KOPT-K1 (cell line): ENCODE measurements around the gene DGUOK.

Source experiments
- H3K27ac ChIP-seq: fragments of 200-600 bp; sonication (generic); 2 replicates; pipeline ENCODE4 v1.5.1; 2016; ENCODE audit warnings: antibody characterized with exemption, mild to moderate bottlenecking, low read depth, low read length; ENCODE audit not compliant: poor library complexity, severe bottlenecking
- H3K36me3 ChIP-seq: fragments of 200-600 bp; sonication (generic); 2 replicates; pipeline ENCODE4 v1.5.1; 2017; ENCODE audit warnings: antibody characterized with exemption, mild to moderate bottlenecking, low read length, moderate library complexity; ENCODE audit not compliant: insufficient read depth
- H3K9me3 ChIP-seq: fragments of 200-600 bp; sonication (generic); 2 replicates; pipeline ENCODE4 v1.5.1; 2017; ENCODE audit warnings: antibody characterized with exemption, low read length, mild to moderate bottlenecking; ENCODE audit not compliant: insufficient read depth, poor library complexity, severe bottlenecking

DGUOK gene

DNA sequence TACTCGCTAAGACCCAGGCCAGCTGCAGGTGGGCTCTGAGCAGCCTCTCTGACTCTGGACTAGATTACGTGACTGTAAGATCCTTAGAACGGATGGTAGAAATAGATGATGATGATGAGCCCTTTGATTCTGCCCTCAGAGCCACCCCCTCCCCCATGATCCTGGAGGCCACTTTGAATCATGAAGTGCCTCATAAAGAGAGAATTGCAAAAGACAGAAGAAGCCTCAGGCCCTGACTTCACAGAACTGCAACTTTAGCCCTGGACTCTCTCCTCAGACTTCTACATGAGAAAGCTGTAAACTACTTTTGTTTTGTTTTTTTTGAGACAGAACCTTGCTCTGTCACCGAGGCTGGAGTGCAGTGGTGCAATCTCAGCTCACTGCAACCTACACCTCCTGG lies 42.7 kb downstream of the DGUOK start:
- H3K36me3 ChIP-seq: no peaks in the 10 kb centered on the region
- peak overlapping the region; percentile 78 for H3K27ac ChIP-seq
- no peaks in the 10 kb centered on the region for H3K9me3 ChIP-seq

DNA sequence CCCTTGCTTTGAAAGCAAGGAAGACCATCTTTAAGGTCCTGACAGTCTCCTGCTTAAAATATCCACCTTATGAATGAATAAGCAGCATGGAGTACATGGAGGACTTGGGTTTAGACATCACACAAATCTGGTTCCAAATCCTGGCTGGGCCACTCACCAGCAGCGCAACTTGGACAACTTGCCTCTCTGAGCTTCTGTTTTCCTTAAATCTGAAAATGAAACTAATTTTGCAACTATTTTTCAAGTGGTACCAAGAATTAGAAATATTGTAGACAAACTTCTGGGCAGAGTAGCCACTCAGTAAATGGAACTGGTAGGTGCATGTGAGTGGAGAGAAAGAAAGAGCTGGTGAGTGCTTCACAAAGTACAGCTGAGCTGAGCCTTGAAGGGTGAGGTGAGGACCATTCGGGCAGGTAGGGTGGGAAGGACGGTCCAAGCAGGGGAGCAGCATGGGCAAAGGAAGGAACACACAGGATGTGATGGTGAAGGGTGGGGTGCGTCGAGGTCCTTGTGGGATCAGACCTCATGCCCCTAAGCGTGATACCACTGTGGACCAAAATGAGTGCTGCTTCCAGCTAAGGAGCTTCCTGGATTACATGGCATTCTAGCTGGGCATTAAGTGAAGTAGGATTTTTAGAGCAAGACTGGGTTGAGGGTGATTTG lies 43.6 kb downstream of the DGUOK start:
- H3K27ac ChIP-seq: peak overlapping the region; percentile 78
- no peaks in the 10 kb centered on the region for H3K9me3 ChIP-seq
- H3K36me3 ChIP-seq: no peaks in the 10 kb centered on the region

DNA sequence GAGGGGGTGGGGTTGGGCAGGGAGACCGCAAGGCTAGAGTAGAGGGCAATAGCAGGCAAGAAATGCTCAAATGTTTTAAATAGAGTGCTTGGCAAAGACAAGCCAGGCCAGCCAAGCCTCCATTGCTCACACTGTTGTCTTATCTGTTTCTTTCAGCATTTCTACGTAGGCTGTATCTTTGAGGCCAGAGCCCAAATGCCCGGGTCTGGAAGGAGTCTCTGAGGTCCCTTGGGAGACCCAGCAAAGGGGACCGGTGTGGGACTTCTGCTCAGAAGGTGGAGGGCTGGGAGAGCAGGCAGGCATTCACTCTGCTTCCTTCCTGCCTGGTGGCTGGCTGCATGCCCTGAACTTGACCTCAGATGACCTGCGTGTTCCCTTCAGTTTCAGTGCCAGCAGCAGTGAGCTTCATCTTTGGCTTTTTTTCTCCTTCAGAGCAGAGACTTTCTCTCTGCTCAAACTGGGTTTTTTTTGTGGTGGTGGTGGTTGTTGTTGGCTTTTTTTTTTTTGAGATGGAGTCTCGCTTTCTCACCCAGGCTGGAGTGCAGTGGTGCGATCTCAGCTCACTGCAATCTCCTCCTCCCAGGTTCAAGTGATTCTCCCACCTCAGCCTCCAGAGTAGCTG lies 44.3 kb downstream of the DGUOK start:
- Histone ChIP-seq H3K9me3 (no peaks in the 10 kb centered on the region), H3K36me3 (no peaks in the 10 kb centered on the region), H3K27ac (peak overlapping the region; percentile 78)

DNA sequence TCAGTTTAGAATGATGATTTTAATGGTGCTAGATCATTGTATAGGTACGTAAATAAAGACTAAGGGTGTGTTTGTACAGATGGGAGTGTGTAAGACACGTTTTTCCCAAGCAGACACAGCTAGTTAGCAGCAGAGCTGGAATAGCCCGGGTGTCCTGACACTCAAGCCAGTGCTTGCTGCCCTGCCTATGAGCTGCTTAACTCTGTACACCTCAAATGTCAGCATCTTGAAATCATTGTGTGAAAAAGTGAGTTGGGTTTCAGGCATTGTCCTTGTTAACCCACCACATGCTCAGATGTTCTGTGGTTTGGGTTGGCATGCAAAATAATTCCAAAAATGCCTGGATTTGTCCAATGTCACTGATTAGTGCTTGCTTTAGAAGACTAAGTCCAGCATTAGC lies 45.0 kb downstream of the DGUOK start:
- Histone ChIP-seq H3K27ac (peak overlapping the region; percentile 78), H3K9me3 (no peaks in the 10 kb centered on the region), H3K36me3 (no peaks in the 10 kb centered on the region)

DNA sequence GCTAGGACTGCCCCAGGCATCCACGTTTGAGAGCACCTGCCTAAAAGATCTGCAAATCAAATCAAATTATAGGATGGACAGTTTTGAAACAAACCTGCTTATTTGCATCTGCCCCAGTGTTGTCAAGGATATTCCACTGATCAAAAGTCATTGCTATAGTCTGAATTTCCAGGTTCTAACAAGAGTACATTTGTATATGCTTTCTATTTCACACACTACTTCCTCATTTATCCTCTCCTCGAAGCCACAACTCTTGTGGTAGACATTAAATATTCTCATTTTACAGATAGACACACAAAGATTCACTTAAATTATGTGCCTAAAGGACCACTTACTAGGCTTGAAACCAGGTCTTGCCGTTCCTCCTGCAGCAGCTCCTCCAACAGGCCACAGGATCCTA lies 46.2 kb downstream of the DGUOK start:
- Histone ChIP-seq H3K9me3 (no peaks in the 10 kb centered on the region), H3K27ac (peak overlapping the region; percentile 26), H3K36me3 (no peaks in the 10 kb centered on the region)

DNA sequence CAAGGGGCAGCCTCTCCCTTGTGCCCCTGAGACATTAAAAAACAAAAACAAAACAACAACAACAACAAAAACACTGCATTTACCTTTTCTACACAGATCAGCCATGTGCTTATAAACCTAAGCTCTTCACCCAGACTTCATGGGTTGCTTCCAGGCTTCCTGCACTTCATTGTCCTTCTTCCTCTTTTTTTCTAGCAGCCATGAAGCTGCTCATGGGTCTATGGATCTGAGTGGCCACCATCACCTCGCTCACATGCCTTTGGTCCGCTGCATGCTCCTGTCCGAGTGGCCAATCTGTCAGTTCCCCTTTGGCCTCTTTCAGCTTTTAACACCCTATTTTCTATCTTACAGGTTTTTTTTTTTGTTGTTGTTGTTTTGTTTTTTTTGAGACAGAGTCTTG lies 49.1 kb downstream of the DGUOK start:
- Histone ChIP-seq H3K27ac (no peak overlapping the region), H3K36me3 (no peaks in the 10 kb centered on the region), H3K9me3 (no peaks in the 10 kb centered on the region)

DNA sequence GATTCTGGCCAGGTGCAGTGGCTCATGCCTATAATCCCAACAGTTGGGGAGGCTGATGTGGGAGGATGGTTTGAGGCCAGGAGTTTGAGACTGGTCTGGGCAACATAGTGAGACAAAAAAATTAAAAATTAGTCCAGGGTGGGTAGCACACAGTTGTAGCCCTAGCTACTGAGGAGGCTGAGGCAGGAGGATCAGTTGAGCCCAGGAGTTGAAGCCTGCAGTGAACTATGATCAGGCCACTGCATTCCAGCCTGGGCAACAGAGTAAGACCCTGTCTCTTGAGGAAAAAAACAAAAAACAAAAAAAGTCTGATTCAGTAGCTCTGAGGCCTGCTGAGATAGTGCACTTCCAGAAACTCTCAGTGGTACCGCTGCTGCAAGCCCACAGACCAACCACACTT lies 50.1 kb downstream of the DGUOK start:
- Histone ChIP-seq H3K27ac (peak overlapping the region; percentile 67), H3K9me3 (no peaks in the 10 kb centered on the region), H3K36me3 (no peaks in the 10 kb centered on the region)

DNA sequence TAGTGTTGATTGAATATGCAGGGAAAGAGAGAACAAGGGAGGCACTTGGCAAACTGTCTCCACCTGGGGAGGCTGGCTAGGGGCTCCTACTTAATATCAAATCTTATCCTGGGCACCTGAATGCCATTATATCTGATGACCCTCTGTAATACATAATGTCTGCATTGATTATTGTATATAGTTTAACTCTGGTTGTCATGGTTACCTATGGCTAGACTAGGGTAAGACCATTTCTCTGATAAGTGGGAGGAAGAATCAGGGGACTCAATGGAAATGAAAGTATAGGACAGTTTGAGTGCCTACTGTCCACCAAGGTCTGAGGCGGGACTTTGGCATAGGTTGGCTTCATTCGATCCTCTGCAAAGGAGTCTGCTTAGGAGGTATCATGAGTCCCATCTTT lies 50.8 kb downstream of the DGUOK start:
- H3K36me3 ChIP-seq: no peaks in the 10 kb centered on the region

DNA sequence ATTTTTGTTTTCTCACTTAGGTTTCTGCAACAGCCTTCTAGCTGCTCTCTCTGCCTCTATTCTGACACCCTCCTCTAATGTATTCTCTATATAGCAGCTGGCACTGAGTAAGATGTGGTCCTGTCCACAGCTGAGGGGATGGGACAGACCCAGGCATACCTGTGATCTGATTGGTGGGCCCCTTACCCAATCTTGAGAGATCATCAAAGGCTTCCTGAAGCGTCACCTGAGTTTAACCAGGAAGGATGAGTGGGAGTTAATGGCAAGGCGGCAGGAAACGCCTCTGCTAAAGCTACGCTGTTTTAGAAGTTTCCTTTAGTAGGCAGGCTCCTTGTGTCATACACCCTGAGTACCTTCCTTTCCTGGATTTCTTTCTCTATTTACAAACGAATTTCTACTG lies 52.3 kb downstream of the DGUOK start:
- Histone ChIP-seq H3K9me3 (no peaks in the 10 kb centered on the region), H3K27ac (peak overlapping the region; percentile 67), H3K36me3 (no peaks in the 10 kb centered on the region)

More for the DNA sequence above, 50.8 kb downstream of the DGUOK start:
- Histone ChIP-seq H3K9me3 (no peaks in the 10 kb centered on the region), H3K27ac (peak overlapping the region; percentile 67)

DNA sequence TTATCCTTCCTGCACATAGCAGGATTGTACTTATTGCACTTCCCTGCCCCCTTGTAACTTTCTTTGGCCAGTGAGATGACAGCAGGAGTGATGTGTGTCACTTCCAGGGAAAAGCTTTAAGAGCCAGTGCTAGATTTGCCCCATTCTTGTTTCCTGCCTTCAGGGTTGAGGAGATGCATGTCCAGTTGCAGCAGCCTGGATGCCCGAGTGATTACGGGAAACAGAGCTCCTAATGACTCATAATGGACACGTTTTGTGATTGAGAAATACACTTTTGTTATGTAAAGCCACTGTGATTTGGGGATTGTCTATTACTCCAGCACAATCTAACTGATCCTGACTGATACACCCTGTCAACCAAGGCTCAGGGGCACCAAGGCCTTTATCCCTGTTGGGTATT lies 53.0 kb downstream of the DGUOK start:
- Histone ChIP-seq H3K9me3 (no peaks in the 10 kb centered on the region), H3K27ac (peak overlapping the region; percentile 67), H3K36me3 (no peaks in the 10 kb centered on the region)

DNA sequence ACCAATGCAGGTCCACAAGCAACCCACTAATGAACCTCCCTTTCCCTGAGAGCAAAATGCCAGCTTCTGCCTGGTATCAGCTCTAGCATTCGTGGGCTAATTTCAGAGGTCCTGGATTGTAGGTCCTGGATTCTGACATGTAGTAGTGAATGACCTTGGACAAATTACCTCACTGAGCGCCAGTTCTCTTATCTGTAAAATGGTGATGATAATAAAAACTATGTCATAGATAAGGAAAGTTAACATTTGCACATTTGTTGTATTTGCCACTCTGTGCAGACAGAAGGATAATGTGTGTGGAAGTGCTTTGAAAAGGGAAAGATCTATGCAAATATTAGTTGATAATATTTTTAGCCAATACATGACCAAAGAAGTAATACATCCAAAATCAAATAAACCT lies 53.9 kb downstream of the DGUOK start:
- Histone ChIP-seq H3K36me3 (no peaks in the 10 kb centered on the region), H3K9me3 (no peaks in the 10 kb centered on the region), H3K27ac (peak overlapping the region; percentile 67)

DNA sequence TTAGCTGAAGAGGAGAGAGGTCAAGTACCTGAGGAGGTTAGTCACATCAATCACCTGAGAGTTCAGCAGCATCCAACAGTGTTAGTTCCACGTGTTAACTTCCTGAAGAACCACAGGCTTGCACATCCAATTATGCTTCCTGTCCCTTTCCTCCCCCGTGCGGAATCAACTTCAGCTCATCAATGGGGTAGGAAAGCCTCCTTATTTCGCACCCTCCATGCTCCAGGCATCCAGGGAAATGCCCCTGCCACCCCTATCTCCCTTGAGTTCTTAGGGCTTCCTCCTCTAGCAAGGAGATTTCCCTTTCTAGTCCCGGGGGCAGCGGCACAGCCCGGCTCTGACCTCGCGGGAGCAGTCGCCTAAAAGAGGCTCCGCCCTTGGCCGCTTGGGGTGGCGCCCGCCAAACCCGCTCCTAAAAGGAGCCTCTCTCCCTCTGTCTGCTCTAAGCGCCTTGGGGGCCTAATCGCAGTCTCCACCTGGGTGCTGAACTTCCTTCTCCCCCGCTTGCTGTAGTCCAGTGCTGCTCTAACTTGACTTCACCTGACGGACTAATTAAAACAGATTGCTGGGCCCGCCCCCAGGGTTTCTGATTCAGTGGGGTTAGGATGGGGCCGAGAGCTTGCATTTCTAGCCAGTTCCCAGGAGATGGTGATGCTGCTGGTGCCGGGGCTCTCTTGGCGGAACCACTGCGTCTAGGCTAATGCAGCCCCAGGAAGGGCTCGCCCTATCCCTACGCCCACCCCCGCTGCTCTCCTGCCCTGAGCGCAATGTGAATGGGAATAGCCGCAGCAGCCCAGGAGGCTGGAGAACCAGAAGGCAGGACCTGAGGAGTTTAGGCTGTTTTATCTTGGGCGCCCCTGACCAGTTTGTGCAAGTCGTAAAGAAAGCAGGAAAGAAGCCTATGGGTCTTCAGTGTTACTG lies 54.7 kb downstream of the DGUOK start:
- Histone ChIP-seq H3K9me3 (no peaks in the 10 kb centered on the region), H3K36me3 (0 out of 2 replicates have a peak, but pooled peaks cover 1% of the 10 kb centered on the region), H3K27ac (peak overlapping the region; percentile 67)

DNA sequence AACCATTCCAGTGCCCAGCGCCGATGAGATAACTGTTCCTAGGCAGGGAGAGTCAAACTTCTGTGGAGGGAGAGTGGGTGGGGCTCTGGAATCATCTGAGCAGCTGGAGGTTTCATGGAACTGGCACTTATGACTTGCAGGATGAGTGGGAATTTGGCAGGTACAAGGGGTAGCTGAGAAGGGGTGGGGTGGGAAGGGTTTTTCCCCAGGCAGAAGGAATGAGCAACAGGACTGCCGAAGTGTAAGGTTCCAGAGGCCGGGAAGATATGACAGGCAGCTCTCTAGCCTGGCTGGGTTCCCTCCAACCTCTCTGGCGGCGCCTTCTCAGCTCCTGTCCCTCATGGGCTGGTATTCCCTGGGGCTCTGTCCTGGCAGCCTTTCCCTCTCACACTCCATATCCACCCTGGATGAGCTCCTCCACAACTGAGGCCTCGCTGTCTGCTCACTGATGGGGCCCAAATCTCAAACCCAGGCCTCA lies 55.5 kb downstream of the DGUOK start:
- Histone ChIP-seq H3K27ac (no peak overlapping the region), H3K9me3 (no peaks in the 10 kb centered on the region), H3K36me3 (peaks cover 9% of the 10 kb centered on the region; the same call in 1 of the 2 replicates)

DNA sequence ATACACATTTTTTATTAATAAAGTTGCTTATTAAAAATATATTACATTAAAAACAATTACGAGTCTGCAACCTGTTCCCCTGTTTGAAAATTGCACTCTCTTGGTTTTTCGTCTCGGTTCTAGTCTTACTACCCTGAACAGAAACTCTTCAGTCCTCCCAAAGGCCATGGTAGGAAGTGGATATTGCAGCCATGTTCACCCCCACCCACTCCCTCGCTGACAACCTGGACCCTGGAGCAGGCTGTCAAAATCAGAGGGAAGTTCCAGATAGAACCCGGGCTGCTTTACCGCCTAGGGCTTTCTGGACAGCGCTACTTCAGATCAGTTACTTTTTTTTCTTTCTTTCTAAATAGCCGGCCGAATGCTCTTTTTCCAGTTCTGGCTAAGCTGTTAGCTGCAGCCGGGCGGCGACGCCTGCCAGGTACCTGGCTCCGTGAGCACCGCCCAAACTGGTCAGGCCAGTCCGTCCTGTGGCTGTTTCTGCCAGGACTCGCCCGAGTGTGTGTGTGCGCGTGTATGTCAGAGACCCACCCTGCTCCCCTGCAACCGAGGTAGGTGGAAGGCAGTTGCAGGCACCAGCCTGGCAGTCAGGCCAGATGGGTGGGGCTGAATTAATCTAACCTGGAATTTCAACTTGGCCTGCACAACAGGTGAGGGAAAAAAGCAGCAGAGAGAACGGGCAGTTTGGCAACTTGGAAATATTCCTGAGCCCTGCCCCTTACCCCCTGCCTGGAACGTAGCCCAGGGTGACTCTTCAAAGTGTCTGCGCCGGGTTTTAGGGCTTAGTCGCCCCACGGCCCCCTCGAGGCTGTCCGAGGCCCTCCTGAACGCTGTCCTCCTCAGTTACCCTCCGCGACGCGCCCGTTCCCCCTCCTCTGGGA lies 56.9 kb downstream of the DGUOK start:
- Histone ChIP-seq H3K36me3 (peaks cover 23% of the 10 kb centered on the region), H3K27ac (peak overlapping the region; percentile 90), H3K9me3 (no peaks in the 10 kb centered on the region)
